HG03097 (cell line): Measurements from ENCODE around the gene ARFGAP3.
"Not testable (repeated sequence)": the region's sequence is repeated elsewhere in the genome, so short reads cannot be mapped to it uniquely, and the experiment has no call there.

Experiments used
- ATAC-seq: cut with Tn5 transposase; IDR thresholded peaks from one replicate; pipeline ENCODE4 v1.9.1; 2021; ENCODE audit not compliant: unreplicated experiment, low FRiP score

Gene ARFGAP3

GRCh38 chr22:42799461-42800405 is 57.3 kb downstream of the ARFGAP3 start:
- ATAC-seq: no peak

- ATAC-seq: no peak
Observed at GRCh38 chr22:42799061-42799460, 58.0 kb downstream of the ARFGAP3 start.

- no peak for ATAC-seq
Observed at GRCh38 chr22:42797011-42797410, 60.1 kb downstream of the ARFGAP3 start.

- no peak for ATAC-seq
Observed at GRCh38 chr22:42796081-42796480, 61.0 kb downstream of the ARFGAP3 start.

GRCh38 chr22:42794551-42795510 is 62.2 kb downstream of the ARFGAP3 start:
- no peak for ATAC-seq

GRCh38 chr22:42793848-42794405 is 63.1 kb downstream of the ARFGAP3 start:
- no peak for ATAC-seq

- no peak for ATAC-seq
Observed at GRCh38 chr22:42792909-42793847, 63.9 kb downstream of the ARFGAP3 start.

GRCh38 chr22:42792453-42792908 is 64.6 kb downstream of the ARFGAP3 start:
- ATAC-seq: no peak

- no peak for ATAC-seq
Observed at GRCh38 chr22:42791721-42792452, 65.2 kb downstream of the ARFGAP3 start.

- ATAC-seq: no peak
Observed at GRCh38 chr22:42788466-42788865, 68.6 kb downstream of the ARFGAP3 start.

- no peak for ATAC-seq
Observed at GRCh38 chr22:42788021-42788420, 69.1 kb downstream of the ARFGAP3 start.

GRCh38 chr22:42787357-42787736 is 69.7 kb downstream of the ARFGAP3 start:
- ATAC-seq: no peak

- ATAC-seq: no peak
Observed at GRCh38 chr22:42786606-42787356, 70.3 kb downstream of the ARFGAP3 start.

- no peak for ATAC-seq
Observed at GRCh38 chr22:42785706-42786499, 71.2 kb downstream of the ARFGAP3 start.

- ATAC-seq: not testable (repeated sequence)
Observed at GRCh38 chr22:42782306-42782705, 74.8 kb downstream of the ARFGAP3 start.

- no peak for ATAC-seq
Observed at GRCh38 chr22:42780070-42780540, 77.0 kb downstream of the ARFGAP3 start.

- ATAC-seq: no peak
Observed at GRCh38 chr22:42777126-42777525, 79.9 kb downstream of the ARFGAP3 start.
